ENCODE measurements around the gene ATP9A.
"Not testable (repeated sequence)": the region's sequence is repeated elsewhere in the genome, so short reads cannot be mapped to it uniquely, and the experiment has no call there.

Gene ATP9A

GRCh38 chr20:51766994-51767866 is 960 bp downstream of the ATP9A start:
- ChIA-PET POLR2A (no interaction called here), CTCF (interaction anchor here (0.9 to 1.6 kb wide), 3 partner anchors 13 to 127 kb away, joined by 3 to 4 read pairs (median 3); no protein-coding TSS in a partner anchor)
- peak; percentile 56 for TF ChIP-seq CTCF (IDR thresholded peaks at IDR 0.05; ENCODE audit: insufficient read depth, low read length, missing control alignments)
- peak overlapping the region; percentile 72 for H3K4me3 ChIP-seq (ENCODE audit: low read depth, low read length)
- no peak for DNase-seq (ENCODE audit: low read depth, low spot score)

- DNase-seq (ENCODE audit: low read depth, low spot score); POLR2A ChIA-PET; H3K4me3 ChIP-seq (ENCODE audit: low read depth, low read length): not testable (repeated sequence)
- CTCF ChIA-PET, result interaction anchor here (1.0 to 2.1 kb wide), 2 partner anchors 65 to 318 kb away, joined by 3 to 5 read pairs; no protein-coding TSS in a partner anchor
Observed at GRCh38 chr20:51765381-51765780, 2.8 kb downstream of the ATP9A start.

- TF ChIP-seq CTCF (IDR thresholded peaks at IDR 0.05; ENCODE audit: insufficient read depth, low read length, missing control alignments), result no peak
- DNase-seq (ENCODE audit: low read depth, low spot score), result no peak
- ChIA-PET CTCF (interaction anchor here (0.7 to 2.0 kb wide), 3 partner anchors 11 to 321 kb away, joined by 3 to 4 read pairs (median 3); no protein-coding TSS in a partner anchor), POLR2A (no interaction called here)
- H3K4me3 ChIP-seq (ENCODE audit: low read depth, low read length), result no peak overlapping the region
Observed at GRCh38 chr20:51763965-51764602, 4.1 kb downstream of the ATP9A start.

GRCh38 chr20:51760905-51761546 is 7.2 kb downstream of the ATP9A start:
- DNase-seq (ENCODE audit: low read depth, low spot score), result no peak
- ChIA-PET CTCF (interaction anchor here (1.3 kb wide), 1 partner anchor 60 kb away, joined by 6 read pairs; no protein-coding TSS in a partner anchor), POLR2A (no interaction called here)
- no peak for TF ChIP-seq CTCF (IDR thresholded peaks at IDR 0.05; ENCODE audit: insufficient read depth, low read length, missing control alignments)
- no peak overlapping the region for H3K4me3 ChIP-seq (ENCODE audit: low read depth, low read length)

GRCh38 chr20:51759769-51760510 is 8.2 kb downstream of the ATP9A start:
- no peak for DNase-seq (ENCODE audit: low read depth, low spot score)
- ChIA-PET CTCF (interaction anchor here (0.5 kb wide), 1 partner anchor 316 kb away, joined by 3 read pairs; no protein-coding TSS in a partner anchor), POLR2A (no interaction called here)
- no peak for TF ChIP-seq CTCF (IDR thresholded peaks at IDR 0.05; ENCODE audit: insufficient read depth, low read length, missing control alignments)
- no peak overlapping the region for H3K4me3 ChIP-seq (ENCODE audit: low read depth, low read length)

GRCh38 chr20:51758978-51759544 is 9.1 kb downstream of the ATP9A start:
- CTCF ChIA-PET, result interaction anchor here (0.5 to 0.6 kb wide), 2 partner anchors 43 to 317 kb away, joined by 3 read pairs; no protein-coding TSS in a partner anchor
- TF ChIP-seq CTCF (IDR thresholded peaks at IDR 0.05; ENCODE audit: insufficient read depth, low read length, missing control alignments), result no peak
- no peak overlapping the region for H3K4me3 ChIP-seq (ENCODE audit: low read depth, low read length)
- no peak for DNase-seq (ENCODE audit: low read depth, low spot score)
- POLR2A ChIA-PET, result no interaction called here

Measured in AG04449 (cell line).